HG03571 (cell line): Measurements from ENCODE around the gene NFASC.

Experiments
- ATAC-seq: cut with Tn5 transposase; IDR thresholded peaks from one replicate; pipeline ENCODE4 v1.9.1; 2021; ENCODE audit not compliant: unreplicated experiment

The NFASC gene

DNA sequence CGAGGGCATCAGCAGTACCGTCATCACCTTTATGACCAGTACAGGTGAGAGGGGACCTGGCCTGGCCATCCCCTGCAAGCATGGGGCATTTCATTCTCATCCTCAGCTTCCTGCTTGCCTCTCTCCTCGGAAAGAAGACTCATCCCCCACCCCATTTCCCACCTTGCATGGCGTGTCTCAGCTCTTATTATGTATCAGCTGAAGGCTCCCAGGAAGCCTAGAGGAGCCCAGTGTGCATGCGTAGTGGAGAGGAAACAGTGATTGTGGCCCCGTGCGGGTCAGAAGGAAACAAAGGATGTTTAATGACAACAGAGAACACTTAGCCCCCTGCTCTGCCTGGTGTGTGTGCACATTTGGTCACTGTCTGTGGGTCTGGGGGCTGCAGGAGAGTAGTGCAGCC, 132.0 kb downstream of the NFASC start:
- no peak for ATAC-seq

DNA sequence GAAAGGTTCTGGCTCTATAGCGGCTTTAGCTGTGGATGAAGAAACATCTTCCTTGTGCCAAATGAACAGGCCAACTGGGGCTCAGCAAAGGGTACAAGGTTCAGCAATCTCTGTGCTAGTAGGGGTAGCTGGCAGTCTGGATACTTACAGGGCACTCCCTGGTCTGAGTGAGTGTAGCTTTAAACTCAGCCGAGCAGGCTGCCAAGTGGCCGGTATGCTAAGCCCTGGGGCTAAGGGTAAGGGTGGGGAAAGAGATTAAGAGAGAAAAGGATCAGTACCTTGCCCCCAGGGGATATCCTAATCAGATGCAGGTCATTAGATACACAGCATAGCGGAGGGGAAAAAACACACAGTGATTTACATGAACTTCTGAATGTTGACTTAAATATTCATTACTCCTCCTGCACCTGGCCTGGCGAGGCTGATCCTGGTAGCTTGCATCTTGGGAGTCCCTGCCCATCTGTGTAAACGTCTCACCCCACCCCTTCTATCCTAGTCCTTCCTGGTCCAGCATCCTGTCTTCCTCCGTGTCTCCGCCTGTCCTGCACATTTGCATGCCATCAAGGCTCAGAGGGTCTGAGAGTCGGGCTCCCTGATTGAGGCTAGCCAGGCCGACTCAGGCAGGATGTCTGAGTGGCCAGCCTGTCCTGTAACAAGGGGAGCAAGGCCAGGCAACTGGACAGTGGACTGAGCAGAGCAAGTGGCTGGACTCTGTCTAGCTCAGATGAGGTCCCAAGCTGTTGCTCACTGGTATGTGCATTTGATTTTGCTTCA, 132.9 kb downstream of the NFASC start:
- ATAC-seq: no peak

DNA sequence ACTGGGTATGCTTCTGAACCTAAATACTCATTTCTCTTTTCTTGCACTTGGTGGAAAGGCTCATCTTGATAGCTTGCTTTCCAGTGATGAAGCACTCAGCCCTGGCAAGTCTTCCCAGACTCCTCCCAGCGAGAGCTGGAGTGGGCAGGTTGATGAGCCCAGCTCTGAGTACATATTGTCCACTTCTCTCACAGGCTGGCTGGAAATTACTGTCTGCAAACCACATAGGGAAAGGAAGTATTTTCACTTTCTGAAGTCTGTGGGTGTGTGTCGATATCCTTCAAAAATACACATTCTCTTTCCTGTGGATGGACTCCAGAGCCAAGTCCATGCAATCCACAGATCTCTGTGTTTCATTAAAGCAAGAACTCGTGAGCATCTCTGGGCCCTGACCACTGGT, 133.7 kb downstream of the NFASC start:
- no peak for ATAC-seq

DNA sequence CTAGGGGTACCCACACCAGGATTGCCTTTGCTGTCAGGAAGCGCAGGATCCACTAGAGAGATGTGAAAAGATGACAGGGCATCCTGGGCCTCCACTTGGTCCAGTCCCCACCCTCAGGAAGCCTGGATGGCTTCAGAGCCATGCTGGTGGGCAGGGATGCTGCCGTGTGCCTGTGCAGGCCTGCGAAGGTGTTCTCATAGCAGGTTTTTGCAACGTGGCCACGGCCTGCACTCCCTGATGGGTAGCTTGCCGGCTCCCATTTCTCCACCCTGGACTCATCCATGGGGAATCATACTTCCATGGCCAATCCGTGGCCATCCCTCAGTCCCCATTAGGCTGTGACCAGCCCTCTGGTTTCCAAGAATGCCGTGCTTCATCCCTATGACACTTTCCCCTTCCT, 138.2 kb downstream of the NFASC start:
- no peak for ATAC-seq

DNA sequence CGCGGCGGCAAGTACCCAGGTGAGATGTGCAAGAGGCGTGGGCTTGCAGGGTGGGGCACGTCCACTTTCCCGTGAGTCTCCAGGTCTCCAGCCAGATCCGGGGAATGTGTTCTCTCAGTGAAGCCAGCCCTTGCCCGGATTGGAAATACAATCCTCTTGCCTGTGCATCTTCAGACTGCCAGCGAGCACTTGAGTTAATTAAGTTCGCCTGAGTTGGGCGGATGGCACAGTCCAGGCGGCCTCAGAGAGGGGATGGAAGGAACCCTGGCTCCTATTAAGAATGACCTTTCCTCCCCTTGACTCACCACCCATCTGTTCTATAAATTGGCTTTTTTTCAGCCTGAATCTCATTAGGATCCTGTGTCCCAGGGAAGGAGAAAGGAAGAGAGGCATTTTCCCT, 139.0 kb downstream of the NFASC start:
- no peak for ATAC-seq

DNA sequence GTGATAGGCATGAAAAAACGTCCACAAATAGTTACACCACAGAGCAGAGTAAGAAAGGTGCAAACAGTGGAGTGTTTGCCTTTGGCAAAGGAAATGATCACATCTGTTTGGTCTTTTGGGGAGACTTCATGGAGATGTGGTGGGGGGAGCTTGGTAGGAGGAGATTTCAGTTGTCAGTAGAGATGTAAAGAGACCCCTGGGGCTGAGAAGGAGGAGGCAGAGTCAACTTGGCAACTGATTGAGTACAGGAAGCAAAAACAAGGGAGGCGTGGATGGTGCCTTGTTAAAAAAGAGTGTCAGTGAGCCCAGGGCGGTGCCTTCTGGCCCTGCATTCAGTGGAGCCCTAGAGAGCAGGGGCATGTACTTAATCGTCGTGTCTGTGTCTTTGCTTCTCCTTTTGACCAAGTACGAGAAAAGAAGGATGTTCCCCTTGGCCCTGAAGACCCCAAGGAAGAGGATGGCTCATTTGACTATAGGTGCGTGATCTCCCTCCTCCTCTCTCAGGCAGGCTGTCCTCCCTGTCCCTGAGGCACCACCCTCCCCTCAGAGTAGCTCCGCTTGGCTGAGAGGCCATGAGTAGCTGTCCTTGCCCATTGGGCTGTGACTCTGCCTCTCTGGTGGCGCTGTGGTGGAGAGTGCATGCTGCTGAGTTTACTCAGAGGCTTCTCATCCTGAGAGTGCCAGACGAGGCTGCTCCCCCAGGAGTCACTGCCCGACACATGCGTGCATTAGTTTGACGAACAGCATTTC, 141.9 kb downstream of the NFASC start:
- no peak for ATAC-seq

DNA sequence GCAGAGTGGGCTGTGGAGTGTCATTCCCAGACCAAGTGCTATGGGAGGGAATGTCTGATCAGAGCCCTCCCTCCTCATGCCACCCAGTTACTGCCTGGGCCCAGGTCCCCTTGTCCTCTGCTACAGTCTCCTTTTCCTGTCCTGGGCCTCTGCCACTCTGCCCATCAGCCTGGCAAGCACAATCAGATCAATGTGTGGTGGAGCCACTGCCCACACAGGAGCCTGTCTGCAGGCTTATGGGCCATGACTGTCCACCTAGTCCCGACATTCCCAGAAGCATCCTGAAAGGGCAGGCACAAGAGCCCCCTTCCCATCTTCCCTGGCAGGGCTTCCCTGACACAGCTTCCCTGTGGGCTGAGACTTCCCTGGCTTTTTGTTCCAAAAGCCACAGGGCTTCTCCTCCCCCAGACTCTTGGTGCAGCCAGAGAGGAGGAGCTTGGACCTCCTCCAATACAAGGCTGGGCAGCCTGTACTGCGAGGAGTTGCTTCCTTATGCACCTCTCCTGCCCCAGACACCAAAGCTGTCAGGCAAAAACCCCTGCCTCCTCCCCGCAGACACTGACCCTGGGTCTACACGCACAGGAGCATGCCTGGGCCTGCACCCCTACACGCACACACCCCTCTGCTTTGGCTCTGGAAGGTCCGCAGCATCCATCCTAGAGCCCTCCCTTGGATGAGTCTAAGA, 143.2 kb downstream of the NFASC start:
- ATAC-seq: no peak

DNA sequence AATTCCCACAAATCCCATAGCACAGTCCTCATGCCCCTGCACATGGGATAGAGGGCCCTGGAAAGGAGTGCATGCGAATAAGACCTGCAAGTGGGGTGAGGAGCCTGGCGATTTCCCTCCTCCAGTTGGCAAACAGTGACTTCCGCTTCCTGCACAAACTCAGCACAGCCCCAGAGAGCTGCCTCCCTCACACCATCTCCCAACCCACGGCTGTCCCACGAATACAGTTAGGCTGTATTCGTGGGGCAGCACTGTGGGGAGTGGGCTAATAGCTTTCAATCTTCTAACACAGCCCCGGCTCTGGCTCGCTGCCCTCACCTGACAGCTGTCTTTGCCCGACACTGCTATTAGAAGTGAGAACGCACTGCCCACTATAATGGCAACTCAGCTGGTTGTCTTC, 144.1 kb downstream of the NFASC start:
- no peak for ATAC-seq

DNA sequence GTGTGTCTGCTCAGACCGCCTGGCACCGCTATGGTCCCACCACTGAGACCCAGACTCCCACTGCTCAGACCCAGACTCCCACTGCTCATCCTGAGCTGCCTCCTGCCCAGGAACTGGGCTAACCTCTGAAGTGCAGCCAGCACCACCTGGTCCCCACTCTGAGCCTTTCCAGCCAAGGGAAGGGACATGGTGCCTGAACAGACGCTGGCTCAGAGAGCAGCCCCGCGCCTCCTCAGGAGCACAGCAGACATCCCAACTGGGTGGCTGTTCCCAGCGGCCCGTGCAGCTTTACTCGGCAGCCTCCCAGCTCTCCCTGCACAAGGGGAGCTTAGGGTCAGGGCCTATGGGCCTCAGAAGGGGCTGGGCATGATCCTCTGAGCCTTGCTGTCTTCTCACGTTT, 144.6 kb downstream of the NFASC start:
- ATAC-seq: no peak

DNA sequence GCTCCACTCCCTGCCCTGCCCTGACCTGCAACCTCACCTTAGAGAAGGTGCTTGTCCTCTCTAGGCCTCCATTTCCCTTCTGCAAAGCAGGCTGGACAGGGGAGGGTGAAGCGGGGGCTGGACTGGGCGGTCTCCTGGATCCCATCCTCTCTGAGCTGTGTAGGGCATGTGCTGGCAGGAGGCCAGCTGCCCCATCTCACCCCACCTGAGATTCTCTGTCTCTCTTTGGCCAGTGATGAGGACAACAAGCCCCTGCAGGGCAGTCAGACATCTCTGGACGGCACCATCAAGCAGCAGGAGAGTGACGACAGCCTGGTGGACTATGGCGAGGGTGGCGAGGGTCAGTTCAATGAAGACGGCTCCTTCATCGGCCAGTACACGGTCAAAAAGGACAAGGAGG, 145.4 kb downstream of the NFASC start:
- no peak for ATAC-seq

DNA sequence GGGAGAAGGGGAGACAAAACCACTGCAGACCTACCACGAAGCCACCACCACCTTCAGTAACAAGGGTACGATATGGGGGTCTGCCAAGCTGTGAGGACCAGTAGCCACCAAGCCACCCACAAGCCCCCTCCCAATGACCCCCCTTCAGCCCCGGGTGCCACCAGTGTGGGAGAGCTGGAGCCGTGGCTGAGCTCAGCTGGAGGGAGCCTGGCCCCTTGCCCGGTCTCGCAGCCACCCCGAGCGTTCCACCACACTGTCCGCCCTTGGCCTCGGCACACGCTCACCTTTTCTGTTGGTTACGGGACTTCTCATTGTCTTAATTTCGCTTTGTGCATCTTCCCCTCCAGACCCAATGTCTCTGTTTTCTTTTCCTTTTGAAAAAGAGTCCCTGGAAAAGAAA, 145.9 kb downstream of the NFASC start:
- ATAC-seq: no peak

DNA sequence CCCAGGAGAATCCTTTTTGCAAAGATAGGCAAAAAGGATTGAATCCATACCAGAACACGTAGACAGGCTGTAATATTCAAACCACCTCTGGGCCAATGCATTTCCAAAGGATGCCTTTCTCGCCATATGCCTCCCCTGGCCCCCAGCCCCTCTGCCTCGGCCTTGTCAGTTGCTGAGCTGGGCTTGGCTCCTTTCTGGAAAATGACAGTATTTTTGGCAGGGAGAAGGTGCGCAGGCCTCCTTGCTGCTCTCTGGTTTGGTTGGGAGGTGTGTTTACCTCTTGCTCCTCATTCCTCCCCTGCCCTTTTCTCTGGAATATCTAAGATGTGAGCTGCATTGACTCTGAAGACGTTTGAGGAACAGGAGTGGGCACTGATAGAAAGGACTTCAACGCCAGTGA, 146.3 kb downstream of the NFASC start:
- no peak for ATAC-seq

DNA sequence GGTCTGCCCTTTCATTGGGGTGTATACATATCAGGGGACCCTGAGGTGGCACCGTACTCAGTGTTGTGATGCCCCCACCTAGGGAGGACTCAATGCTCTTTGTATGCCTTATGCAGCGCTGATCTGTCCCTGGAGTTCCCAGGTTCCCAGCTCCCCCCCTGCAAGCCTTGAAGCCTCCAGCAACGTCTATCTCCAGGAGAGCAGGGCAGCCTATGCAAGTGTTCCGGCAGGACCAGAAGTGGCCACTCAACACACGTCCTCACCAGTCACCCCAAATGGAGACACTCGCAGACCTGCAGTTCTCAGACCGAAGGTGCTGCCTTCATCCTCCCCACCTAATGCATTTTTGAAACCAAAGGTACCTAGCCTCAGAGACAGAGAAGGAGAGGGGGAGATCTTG, 147.1 kb downstream of the NFASC start:
- no peak for ATAC-seq

DNA sequence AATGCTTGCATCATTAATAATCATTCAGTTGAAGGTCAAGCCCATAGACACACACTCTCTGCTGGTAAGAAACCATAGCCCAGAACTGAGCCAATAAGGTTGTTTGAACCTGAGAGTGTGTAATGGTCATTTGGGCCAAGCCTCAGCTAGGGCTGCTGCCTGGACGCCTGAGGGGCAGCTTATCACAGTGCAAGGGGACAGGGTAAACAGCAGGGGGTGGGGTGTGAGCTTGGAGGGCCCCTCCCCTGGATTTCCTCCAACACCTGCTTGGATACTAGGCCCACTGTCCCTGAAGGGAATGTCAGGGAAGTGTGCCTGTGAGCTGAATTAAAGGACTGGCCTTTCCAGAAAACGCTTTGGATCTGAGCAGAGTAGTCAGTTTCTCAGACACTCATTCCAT, 147.7 kb downstream of the NFASC start:
- ATAC-seq: no peak

DNA sequence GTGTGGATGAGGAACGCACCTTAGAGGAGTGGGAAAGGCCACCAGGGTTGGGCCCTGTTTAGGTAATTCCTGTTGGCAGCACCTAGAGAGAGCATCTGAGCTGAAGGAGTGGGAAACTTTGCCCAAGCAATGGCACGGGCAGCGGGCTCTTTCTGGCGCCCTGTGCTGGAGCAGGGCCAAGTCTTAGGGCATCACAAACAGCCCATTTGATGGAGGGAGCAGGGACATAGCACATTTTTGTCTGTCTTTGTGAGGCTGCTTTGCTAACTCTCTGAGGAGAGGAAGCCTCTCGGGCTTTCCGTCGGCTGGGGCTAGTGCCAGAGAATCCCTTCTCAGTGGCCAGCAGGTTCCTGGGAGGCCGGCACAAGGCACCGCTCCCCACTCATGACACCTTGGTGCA, 149.8 kb downstream of the NFASC start:
- no peak for ATAC-seq

DNA sequence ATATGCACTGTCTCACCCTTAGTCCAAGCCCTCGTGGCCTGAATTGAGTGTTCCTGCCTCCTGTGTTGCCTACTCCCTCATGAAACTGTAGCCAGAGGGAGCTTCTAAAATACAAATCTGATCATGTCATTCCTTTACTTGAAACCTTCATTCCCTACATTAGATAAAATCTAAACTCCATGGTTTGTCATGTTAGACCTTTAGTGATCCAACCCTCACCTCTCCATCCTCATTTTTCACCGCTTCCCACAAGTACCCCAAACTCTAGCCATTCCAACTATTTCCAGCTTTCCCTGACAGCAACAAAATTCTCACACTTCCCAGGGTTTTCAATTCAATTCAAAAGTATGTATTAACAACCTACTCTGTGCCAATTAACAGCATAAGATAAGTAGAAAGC, 154.0 kb downstream of the NFASC start:
- no peak for ATAC-seq

DNA sequence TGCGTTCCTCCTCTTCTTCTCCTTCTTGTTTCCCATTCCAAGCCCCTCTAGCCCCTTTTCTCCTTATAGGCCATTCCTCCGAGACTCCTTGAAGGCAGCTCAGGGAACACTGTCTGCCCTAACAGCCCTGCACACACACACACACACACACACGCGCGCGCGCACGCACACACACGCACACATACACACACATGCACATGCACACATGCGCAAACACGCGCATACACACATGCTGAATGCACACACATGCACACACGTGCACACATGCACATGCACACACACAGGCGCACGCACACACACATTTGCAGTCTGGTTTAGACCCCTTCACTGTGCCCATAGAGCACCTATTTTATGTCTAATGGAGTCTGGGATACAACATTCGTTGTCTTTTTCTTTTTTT, 154.6 kb downstream of the NFASC start:
- no peak for ATAC-seq

DNA sequence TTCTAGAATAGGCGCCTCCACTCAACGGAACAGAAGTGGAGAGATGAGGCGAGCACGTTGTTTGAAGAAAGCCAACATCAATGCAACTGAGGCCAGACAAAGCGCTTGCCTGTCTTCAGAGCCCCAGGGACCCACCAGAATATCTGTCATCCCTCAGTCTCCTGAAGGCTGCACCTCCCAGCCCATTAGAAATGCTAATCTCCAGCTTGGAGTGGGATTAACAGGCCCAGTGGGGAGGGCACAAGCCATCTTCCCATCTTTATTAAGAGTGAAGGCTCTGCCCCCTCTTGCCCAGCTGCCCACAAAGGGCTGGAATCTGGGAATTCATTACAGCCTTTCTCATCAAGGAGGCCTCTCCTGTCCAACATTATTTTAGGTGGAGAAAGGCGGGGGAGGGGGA, 155.5 kb downstream of the NFASC start:
- no peak for ATAC-seq

DNA sequence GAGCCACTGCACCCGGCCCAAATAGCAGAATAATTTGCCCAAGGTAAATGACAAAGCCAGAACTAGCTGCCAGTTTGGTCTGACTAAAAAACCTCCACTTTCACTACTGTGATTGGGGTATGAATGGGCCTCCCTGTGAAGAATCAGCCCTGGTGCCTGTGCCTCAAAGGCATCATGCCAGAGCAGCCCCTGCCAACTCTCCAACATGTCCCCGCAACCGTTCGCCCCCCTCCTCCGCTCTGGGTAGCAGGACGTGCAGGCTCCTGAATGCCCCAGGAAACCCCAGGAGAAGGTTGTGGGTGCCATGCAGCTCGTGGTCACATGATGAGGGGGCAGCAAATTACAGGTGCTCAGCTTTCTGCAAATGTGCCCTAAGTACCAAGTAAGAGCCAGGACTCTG, 157.7 kb downstream of the NFASC start:
- ATAC-seq: no peak

DNA sequence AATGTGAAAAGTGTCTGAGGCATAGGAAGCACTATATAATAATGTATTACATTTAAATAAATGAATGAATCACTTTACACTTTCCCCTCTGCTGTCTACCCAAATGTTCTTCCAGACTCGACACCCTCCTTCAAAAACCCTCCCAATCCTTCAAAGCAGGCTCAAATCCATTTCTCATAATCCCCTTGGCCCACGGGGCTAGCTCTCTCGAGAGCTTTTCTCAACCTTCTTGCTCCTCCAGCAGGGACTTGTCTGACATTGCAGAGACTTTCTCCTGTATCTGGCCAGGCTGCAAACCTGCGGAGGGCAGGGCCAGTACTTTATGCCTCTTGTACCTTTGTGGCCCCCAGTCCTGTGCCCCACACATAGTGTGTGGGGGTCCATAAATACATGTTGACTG, 158.3 kb downstream of the NFASC start:
- ATAC-seq: no peak

DNA sequence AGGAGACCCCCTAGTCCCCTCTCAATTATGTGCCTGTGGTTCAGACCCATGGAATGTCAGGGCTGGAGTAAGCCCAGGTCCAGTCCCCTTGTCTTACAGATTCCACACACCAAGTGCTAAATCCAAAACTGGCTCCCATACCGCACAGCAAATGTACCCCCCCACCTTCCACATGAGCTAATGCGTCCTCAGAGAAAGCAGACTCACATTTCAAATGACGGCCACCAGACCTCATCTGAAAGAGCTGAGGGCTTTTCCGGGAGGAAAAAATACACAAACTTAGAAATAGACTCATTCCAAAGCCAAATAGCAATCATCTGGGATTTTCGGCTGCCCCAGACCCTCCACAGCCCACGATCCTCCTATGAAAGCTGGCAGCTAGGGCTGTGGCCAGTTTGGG, 159.6 kb downstream of the NFASC start:
- ATAC-seq: no peak

DNA sequence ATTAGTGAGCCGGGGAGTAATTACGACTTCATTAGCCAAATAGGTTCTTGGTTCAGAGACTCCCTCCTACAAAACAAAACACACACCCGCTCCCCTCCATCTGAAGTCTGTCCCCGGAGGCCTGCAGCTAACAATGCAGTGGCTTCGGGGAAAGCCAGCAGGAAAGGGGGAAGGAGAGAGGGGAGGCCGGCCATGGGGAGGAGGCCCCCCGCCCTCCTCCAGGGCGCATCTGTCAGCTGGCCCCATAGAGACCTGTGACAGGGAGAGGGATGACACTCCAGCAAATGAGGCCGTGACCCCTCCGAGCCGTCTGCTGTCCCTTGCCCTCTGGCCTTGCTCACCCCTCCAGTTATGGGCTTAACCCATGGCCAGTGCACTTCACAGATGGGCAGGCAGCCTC, 160.2 kb downstream of the NFASC start:
- no peak for ATAC-seq
